LNCAP (cell line): ENCODE data around the gene CPEB4.

ENCODE experiments used
- TF ChIP-seq, protein P1 (sequence below): fragments of 450-650 bp; IDR thresholded peaks from 2 replicates; pipeline ENCODE4 v1.5.1; 2017; ENCODE audit warnings: mild to moderate bottlenecking

Gene CPEB4

DNA sequence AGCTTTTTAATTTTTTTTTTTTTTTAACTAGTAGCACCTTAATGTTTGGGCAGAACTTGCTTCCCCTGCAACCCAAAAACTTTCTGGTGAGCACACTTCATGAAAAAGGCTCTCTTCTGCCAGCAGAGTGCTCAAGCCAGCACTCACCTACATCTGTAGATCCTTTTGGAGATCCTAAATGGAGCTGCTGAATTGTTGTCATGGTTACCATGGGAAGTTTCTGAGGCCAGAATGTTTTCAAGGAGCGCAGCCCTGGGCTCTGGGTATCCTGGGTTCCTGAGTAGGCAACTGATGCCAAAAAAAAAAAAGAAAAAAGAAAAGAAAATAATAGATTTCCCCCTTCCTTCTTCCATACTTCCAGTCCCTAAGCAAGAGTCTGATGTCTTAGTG, 3.1 kb upstream of the CPEB4 start:
- TF ChIP-seq, protein P1, sequence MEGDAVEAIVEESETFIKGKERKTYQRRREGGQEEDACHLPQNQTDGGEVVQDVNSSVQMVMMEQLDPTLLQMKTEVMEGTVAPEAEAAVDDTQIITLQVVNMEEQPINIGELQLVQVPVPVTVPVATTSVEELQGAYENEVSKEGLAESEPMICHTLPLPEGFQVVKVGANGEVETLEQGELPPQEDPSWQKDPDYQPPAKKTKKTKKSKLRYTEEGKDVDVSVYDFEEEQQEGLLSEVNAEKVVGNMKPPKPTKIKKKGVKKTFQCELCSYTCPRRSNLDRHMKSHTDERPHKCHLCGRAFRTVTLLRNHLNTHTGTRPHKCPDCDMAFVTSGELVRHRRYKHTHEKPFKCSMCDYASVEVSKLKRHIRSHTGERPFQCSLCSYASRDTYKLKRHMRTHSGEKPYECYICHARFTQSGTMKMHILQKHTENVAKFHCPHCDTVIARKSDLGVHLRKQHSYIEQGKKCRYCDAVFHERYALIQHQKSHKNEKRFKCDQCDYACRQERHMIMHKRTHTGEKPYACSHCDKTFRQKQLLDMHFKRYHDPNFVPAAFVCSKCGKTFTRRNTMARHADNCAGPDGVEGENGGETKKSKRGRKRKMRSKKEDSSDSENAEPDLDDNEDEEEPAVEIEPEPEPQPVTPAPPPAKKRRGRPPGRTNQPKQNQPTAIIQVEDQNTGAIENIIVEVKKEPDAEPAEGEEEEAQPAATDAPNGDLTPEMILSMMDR = no peak

- TF ChIP-seq, protein P1 = no peak
These were observed 2.6 kb upstream of the CPEB4 start for GRCh38 chr5:173885475-173886010.

DNA sequence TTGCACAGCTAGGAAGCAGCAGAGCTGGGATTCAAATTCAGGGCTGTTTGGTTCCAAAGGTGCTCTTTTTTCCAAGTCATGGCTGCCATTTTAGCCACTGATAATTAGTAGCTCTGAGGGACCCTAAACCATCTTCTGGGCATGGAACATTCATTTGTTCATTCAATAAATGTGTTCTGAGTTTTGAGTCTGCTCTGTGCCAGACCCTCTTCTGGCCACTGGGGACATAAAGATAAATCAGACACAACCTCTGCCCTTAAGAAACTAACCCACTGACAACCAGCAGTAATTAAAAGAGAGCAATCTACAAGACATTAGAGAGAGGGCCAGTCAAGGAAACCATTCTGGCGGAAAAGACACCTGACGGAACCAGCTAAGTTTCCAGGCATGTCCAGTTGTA, 2.0 kb upstream of the CPEB4 start:
- TF ChIP-seq, protein P1 = no peak

GRCh38 chr5:173888473-173889131, 453 bp downstream of the CPEB4 start:
- TF ChIP-seq, protein P1 = no peak

GRCh38 chr5:173890195-173890991, 2.2 kb downstream of the CPEB4 start:
- TF ChIP-seq, protein P1 = no peak

GRCh38 chr5:173891308-173892116, 3.4 kb downstream of the CPEB4 start:
- TF ChIP-seq, protein P1 = no peak

- TF ChIP-seq, protein P1 = no peak
These were observed 5.0 kb downstream of the CPEB4 start for GRCh38 chr5:173893192-173893561.
